HG03097 (cell line): Measurements from ENCODE around the gene JAKMIP1.

Experiments
- ATAC-seq: cut with Tn5 transposase; IDR thresholded peaks from one replicate; pipeline ENCODE4 v1.9.1; 2021; ENCODE audit not compliant: unreplicated experiment, low FRiP score

The JAKMIP1 gene

DNA sequence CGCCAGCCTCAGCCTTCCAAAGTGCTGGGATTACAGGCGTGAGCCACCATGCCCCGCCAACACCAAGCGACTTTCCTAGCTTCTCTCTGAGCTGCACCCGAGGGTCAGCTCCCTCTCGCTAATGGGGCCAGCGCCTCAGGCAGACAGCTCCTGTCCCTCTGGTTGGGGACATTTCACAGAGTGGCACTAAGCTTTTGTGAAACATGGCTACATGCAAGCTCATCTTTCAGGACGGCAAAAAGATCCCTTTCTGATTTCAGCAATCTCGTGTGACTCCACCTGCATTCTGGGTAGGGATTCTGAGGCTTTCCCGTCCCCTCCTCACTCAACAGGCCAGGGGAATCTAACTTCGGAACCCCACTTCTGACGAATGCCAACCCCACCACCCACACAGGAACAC lies 151.1 kb downstream of the JAKMIP1 start:
- ATAC-seq = no peak

- no peak for ATAC-seq
These were observed 151.8 kb downstream of the JAKMIP1 start for GRCh38 chr4:6048537-6048936.

GRCh38 chr4:6047130-6047673 lies 153.1 kb downstream of the JAKMIP1 start:
- no peak for ATAC-seq

DNA sequence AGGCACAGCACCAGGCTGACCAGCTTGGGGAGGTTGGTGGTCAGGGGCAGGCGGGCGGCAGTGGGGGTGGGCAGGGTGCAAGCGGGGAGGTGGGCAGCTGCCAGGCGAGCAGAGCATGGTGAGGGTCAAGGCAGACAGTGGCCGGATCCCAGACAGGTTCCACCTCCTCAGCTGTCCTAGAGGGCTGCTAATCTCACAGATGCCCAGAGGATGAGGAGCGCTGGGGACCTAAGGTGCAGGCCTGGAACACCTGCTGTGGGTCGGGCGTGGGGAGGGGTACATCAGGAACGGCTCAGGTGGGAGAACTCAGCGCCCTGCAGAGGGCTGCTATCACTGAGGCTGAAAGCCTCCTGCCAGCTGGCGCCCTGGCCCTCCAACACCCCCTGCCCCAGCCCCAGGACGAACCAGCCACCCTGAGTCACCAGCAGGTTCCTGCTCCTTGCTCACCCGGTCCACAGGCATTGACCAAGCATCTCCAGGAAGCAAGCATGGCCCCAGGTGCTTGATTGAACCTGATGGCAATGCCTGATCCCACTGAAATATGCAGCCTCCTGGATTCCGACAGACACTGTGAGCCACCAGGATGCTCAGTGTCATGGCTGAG lies 153.7 kb downstream of the JAKMIP1 start:
- ATAC-seq = no peak

DNA sequence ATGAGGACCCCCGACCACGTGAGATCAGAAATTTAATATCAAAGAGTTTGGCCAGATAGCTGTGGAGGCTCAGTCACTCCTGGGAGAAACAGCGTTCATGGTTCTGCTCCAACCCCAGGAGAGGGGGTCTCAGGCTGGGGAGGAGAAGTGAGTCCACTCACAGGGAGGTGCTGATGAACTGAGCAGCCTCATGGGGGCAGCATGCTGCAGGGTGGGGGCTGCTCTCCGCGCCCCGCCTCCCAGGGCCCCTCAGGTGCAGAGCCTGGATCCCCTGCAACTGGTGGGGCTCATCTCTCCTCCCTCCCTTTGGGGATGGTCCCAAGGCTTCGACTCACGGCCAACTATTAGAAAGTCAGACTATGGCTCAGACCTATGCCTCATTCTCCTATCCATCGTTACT lies 155.5 kb downstream of the JAKMIP1 start:
- no peak for ATAC-seq

DNA sequence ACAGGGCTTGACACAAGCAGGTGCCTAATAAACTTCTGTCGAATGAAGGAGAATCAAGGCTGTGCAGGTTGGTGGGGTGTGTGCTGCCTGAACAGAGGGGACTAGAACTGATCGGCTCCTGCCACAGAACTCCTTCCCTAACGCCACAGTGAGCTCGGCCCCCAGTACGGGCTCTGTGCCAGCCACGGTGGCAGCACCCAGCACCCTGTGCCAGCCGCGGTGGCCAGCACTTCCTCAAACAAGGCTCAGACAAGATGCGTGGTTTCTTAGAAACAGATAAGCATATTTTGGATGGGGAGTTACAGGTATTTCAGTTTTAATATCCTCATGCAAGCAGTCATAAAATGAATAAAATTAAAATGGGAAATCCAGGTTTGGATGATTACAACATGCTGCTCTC lies 156.1 kb downstream of the JAKMIP1 start:
- ATAC-seq = no peak

DNA sequence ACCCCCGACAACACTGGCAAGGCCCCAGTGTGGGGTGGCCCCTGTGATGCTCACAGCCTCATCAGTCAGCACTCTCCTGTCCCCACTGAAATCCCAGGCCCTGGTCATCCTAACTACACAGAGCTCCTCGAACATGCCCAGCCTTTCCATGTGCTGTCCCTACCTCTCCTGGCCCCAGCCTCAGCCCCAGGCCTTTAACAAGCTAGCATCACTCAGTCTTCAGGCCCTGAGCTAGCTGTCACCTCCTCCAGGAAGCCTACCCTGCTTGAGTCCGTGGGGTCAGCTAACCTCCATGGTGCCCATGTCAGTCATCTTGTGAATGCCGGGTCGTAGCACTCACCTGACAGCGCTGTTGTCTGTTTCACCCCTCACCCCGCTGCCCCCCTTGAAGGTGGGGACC lies 156.5 kb downstream of the JAKMIP1 start:
- ATAC-seq = no peak

- ATAC-seq = no peak
These were observed 157.2 kb downstream of the JAKMIP1 start for GRCh38 chr4:6043188-6043587.

GRCh38 chr4:6042293-6043063 lies 157.9 kb downstream of the JAKMIP1 start:
- no peak for ATAC-seq

GRCh38 chr4:6041800-6042199 lies 158.5 kb downstream of the JAKMIP1 start:
- no peak for ATAC-seq

- no peak for ATAC-seq
These were observed 161.6 kb downstream of the JAKMIP1 start for GRCh38 chr4:6038711-6039110.

DNA sequence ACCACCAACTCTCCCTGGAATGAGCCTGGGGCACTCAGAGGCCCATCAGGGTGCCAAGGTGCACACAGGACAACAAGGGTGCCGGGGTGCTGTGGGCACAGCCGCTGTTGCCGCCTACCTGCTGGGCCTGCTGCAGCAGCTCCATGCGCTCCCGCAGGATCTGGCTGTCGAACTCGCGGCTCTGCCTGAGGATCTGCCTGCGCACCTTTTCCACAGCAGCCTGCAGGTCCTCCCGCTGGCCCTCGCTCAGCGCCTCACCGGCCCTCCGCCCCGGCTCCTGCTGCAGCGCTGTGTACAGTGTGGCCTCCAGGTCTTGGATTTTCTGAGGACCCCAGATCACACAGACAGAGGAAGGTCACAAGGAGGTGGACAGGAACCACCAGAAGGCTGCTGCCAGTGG lies 164.6 kb downstream of the JAKMIP1 start:
- ATAC-seq = no peak

- no peak for ATAC-seq
These were observed 167.0 kb downstream of the JAKMIP1 start for GRCh38 chr4:6033381-6033780.

DNA sequence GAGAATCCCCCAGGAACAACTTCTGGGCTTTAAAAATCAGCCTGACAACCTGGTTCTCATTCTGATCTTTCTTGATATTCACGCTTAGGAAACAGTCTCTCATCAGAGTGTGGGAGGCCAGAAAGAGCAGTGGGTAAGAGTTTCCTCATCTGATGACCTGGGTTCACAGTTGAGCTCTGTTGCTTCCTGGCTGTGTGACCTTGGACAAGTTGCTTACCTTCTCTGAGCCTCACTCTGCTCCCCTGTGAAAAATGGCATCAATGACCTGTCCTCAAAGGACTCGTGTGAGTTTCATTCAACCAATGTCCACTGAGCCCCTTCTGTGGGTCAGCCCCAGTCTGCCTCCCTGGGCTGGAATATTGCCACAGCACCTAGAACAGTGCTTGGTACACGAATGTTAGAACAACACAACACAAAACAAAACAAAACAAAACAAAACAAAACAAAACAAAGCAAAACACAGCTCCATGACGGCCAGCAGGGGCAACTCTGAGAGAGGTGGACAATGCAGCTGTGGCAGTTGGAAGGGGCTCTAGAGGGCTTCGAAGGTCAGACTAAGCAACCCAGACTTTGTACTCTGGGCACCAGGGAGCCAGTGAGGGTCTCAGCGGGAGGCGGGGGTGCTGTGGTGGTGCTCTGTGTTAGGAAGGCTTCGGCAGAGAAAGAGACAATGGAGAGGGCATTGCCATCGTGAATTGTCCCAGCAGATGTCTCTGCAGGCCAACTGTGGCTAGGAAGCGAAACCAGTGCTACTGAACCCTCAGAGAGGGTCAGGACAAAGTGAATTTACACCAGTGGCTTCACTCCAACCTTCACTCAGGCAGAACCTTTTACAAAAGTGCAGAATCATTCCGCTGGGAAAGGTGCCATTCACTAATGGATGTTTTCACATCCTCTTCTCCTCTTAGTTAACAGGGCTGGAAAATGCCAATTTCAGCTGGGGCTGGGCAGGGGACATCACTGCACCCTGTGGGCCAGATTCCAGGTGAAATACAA lies 167.8 kb downstream of the JAKMIP1 start:
- no peak for ATAC-seq

- no peak for ATAC-seq
These were observed 168.5 kb downstream of the JAKMIP1 start for GRCh38 chr4:6031846-6032245.

DNA sequence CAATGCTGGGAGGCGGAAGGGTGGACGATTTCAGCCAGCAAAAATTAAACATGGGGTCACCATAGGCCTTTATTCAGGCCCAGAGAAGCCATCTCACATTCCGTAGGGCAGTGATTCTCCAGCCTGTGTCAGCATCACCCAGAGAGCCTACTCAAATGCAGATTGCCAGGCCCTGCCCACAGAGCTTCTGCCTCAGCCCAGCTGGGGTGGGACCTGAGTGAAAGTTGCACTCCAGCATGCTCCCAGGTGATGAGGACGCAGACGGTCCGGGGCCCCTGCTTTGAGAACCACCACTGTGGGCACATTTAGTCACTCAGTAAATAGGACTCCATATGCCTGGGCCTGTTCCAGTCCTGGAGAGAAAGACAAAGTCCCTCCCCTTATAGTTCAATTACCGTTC lies 169.7 kb downstream of the JAKMIP1 start:
- ATAC-seq = no peak

DNA sequence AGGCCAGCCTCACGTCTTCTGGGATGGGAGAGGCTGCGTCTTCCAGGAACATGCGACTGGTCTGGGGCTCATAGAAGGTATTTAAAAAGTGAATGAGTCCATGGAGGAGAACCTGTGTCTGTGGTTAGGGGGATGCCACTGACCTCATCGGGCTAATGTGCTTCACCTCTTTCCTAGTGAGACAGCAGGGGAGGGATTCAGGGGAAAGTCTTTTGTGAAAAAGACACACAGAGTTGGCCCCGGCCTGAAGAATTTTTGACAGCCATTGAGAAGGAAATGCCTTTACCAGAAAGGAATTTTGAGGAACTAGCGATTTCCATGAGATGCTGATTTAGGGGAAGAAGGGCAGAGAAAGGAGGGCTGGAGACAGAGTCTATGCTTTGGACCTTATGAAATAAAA lies 171.1 kb downstream of the JAKMIP1 start:
- ATAC-seq = no peak

GRCh38 chr4:6028168-6028567 lies 172.2 kb downstream of the JAKMIP1 start:
- ATAC-seq = no peak

DNA sequence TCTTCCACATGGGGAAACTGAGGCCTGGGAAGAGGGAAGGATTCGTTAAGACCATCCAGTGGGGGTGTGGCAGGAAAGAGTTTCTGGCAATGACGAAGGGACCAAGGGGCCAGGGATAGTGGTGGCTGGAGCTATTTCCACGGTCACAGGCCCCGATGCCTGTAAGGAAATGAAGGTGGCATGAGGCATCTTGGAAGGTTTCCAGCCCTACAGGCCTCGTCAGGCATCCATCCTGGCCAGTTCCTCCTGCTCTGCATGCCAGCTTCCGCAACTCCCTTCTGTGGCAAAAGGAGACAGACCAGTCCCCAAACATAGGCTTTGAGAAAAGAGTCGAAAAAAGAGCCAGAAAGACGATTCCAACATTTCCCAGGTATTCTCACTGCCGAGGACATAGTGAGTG lies 173.0 kb downstream of the JAKMIP1 start:
- no peak for ATAC-seq

GRCh38 chr4:6024313-6024960 lies 175.9 kb downstream of the JAKMIP1 start:
- no peak for ATAC-seq
